ENCODE measurements around the gene POLR1A. TPM values are rescaled to one million over a fixed set of nuclear protein-coding genes. Genes with fewer than 3 reads are reported as not detected.
A peak's percentile ranks its signal among the peaks of the same experiment; 100 is the strongest.

The POLR1A gene
- total RNA-seq, 1 donor from 2014 or later = 45.2 TPM

DNA sequence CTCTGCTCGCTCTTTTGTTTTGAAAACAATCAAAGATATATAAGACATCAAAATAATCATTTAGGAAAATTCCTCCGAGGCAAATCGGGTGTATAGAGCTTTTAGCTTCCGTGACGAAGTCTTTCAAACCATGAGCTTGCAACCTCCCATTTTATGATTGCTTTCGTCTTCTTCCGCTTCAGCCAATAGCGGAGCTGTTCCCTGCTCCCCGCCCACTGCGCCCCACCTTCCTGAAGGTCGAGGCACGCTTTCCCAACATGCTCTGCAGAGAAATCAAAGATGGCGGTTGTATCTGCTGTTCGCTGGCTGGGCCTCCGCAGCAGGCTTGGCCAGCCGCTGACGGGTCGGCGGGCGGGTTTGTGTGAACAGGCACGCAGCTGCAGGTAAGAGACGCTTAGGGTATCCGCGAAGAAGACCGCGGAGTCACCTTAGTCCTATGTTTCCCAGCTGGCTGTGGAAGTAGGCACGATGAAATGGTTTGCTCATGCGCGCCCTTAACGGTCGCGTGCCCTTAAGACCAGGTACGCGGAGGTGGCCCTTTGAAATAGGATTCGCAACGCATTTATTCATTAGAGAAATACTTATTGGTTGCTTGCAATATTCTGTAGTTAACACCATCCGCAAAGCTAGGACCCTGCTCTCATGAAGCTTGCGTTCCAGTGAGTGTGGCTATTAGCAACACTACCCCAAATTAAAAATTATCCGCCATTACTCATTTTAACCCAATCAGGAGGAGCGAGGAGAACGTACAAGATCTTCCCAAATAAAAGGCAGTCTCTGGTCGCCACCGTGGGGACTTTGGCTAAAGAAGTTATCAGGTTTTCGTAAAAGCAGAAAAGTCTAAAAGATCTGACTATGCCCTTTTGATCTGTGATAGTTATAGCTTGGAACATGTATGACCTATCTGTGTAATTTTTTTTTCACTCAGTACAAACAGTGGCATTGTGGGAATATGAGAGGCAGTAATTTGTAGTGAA lies 571 bp upstream of the POLR1A start, which contains the start of gene PTCD3:
Gene PTCD3, plus strand, starts transcription at position 267 of the 977 bp plus-strand sequence. Its CDS starts 13 bp downstream, at position 280.
- Histone ChIP-seq H3K36me3 (ENCODE audit: insufficient read depth, low read length) (peaks cover 31% of the 10 kb centered on the region), H4K20me1 (ENCODE audit: insufficient read depth, low read length) (peaks cover 43% of the 10 kb centered on the region), H3K79me2 (ENCODE audit: insufficient read depth, low read length) (peaks cover 90% of the 10 kb centered on the region), H3K27me3 (ENCODE audit: insufficient read depth, low read length) (no peaks in the 10 kb centered on the region), H3K27ac (ENCODE audit: low read depth, low read length) (peak within 1 kb of the TSS; percentile 93), H3K4me3 (ENCODE audit: insufficient read depth, low read depth, low read length) (peak within 1 kb of the TSS; percentile 99), H3K4me1 (ENCODE audit: insufficient read depth, low read length) (peaks cover 19% of the 10 kb centered on the region), H2AFZ (ENCODE audit: low read depth, low read length) (peak within 1 kb of the TSS; percentile 98), H3K9me3 (ENCODE audit: insufficient read depth, low read depth, low read length) (no peaks in the 10 kb centered on the region), H3K4me2 (ENCODE audit: low read length) (peak within 1 kb of the TSS; percentile 93), H3K9ac (ENCODE audit: low read length) (peak within 1 kb of the TSS; percentile 92)
- DNase-seq (ENCODE audit: low read depth) = peak; percentile 93
- peak within 1 kb of the TSS; percentile 94 for H3K4me3 Mint-ChIP-seq (ENCODE audit: unreplicated experiment)
- H3K36me3 Mint-ChIP-seq (ENCODE audit: low read depth, unreplicated experiment) = peaks cover 19% of the 10 kb centered on the region
- peak within 1 kb of the TSS; percentile 100 for H3K27ac Mint-ChIP-seq (ENCODE audit: unreplicated experiment)
- H3K27me3 Mint-ChIP-seq (ENCODE audit: low read depth, unreplicated experiment) = no peaks in the 10 kb centered on the region
- peak; percentile 65 for FAIRE-seq
- TF ChIP-seq, protein P1, sequence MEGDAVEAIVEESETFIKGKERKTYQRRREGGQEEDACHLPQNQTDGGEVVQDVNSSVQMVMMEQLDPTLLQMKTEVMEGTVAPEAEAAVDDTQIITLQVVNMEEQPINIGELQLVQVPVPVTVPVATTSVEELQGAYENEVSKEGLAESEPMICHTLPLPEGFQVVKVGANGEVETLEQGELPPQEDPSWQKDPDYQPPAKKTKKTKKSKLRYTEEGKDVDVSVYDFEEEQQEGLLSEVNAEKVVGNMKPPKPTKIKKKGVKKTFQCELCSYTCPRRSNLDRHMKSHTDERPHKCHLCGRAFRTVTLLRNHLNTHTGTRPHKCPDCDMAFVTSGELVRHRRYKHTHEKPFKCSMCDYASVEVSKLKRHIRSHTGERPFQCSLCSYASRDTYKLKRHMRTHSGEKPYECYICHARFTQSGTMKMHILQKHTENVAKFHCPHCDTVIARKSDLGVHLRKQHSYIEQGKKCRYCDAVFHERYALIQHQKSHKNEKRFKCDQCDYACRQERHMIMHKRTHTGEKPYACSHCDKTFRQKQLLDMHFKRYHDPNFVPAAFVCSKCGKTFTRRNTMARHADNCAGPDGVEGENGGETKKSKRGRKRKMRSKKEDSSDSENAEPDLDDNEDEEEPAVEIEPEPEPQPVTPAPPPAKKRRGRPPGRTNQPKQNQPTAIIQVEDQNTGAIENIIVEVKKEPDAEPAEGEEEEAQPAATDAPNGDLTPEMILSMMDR (IDR thresholded peaks at IDR 0.05; ENCODE audit: insufficient read depth, low read depth, low read length) = no peak
- no peak for TF ChIP-seq EZH2 (IDR thresholded peaks at IDR 0.05; ENCODE audit: insufficient read depth, low read length)
- no peaks in the 10 kb centered on the region for H3K9me3 Mint-ChIP-seq (ENCODE audit: unreplicated experiment)
- H3K4me1 Mint-ChIP-seq (ENCODE audit: low read depth, unreplicated experiment) = peaks cover 22% of the 10 kb centered on the region

DNA sequence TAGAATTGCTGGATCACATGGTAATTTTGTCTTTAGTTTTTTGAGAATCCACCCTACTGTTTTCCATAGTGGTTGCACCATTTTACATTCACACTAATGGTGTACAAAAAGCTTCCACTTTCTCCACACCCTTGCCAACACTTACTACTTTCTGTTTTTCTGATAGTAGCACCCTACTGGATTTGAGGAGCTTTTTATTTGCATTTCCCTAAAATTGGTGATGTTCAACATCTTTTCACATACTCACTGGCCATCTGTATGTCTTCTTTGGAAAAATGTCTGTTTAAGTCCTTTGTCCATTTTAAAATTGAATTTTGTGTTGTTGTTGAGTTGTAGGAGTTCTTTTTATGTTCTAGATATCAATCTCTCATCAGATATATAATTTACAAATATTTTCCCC lies 3.5 kb downstream of the POLR1A start:
- FAIRE-seq = no peak
- H3K27me3 Mint-ChIP-seq (ENCODE audit: low read depth, unreplicated experiment) = no peaks in the 10 kb centered on the region
- H3K4me3 Mint-ChIP-seq (ENCODE audit: unreplicated experiment) = no peak overlapping the region
- H3K9ac ChIP-seq (ENCODE audit: low read length) = no peak overlapping the region
- H3K9me3 Mint-ChIP-seq (ENCODE audit: unreplicated experiment) = no peaks in the 10 kb centered on the region
- H3K27me3 ChIP-seq (ENCODE audit: insufficient read depth, low read length) = no peaks in the 10 kb centered on the region
- H3K4me1 ChIP-seq (ENCODE audit: insufficient read depth, low read length) = peaks cover 13% of the 10 kb centered on the region
- H3K27ac Mint-ChIP-seq (ENCODE audit: unreplicated experiment) = no peak overlapping the region
- TF ChIP-seq, protein P1 (IDR thresholded peaks at IDR 0.05; ENCODE audit: insufficient read depth, low read depth, low read length) = no peak
- TF ChIP-seq EZH2 (IDR thresholded peaks at IDR 0.05; ENCODE audit: insufficient read depth, low read length) = no peak
- peaks cover 90% of the 10 kb centered on the region for H3K79me2 ChIP-seq (ENCODE audit: insufficient read depth, low read length)
- peaks cover 15% of the 10 kb centered on the region for H3K4me1 Mint-ChIP-seq (ENCODE audit: low read depth, unreplicated experiment)
- H4K20me1 ChIP-seq (ENCODE audit: insufficient read depth, low read length) = peaks cover 43% of the 10 kb centered on the region
- H3K36me3 Mint-ChIP-seq (ENCODE audit: low read depth, unreplicated experiment) = peaks cover 20% of the 10 kb centered on the region
- H3K4me3 ChIP-seq (ENCODE audit: insufficient read depth, low read depth, low read length) = no peak overlapping the region
- no peak for DNase-seq (ENCODE audit: low read depth)
- no peaks in the 10 kb centered on the region for H3K9me3 ChIP-seq (ENCODE audit: insufficient read depth, low read depth, low read length)
- H3K4me2 ChIP-seq (ENCODE audit: low read length) = no peak overlapping the region
- peaks cover 37% of the 10 kb centered on the region for H3K36me3 ChIP-seq (ENCODE audit: insufficient read depth, low read length)
- H3K27ac ChIP-seq (ENCODE audit: low read depth, low read length) = no peak overlapping the region
- H2AFZ ChIP-seq (ENCODE audit: low read depth, low read length) = no peak overlapping the region
